HG02970 (cell line): ENCODE measurements around the gene ERC2.
"Not testable (repeated sequence)": the region's sequence is repeated elsewhere in the genome, so short reads cannot be mapped to it uniquely, and the experiment has no call there.

Experiments
- ATAC-seq: cut with Tn5 transposase; IDR thresholded peaks from one replicate; pipeline ENCODE4 v1.9.1; 2021; ENCODE audit warnings: mild to moderate bottlenecking, moderate library complexity, moderate number of reproducible peaks; ENCODE audit not compliant: unreplicated experiment, low FRiP score

ERC2 gene

GRCh38 chr3:55870594-55870993, 597.7 kb downstream of the ERC2 start:
- no peak for ATAC-seq

GRCh38 chr3:55868347-55868746, 599.9 kb downstream of the ERC2 start:
- ATAC-seq, result no peak

- ATAC-seq, result no peak
These were observed 605.2 kb downstream of the ERC2 start for GRCh38 chr3:55863028-55863427.

GRCh38 chr3:55860049-55860721, 608.1 kb downstream of the ERC2 start:
- ATAC-seq, result no peak

GRCh38 chr3:55859305-55859704, 609.0 kb downstream of the ERC2 start:
- ATAC-seq, result no peak

GRCh38 chr3:55858727-55859126, 609.5 kb downstream of the ERC2 start:
- ATAC-seq, result no peak

- ATAC-seq, result no peak
These were observed 610.0 kb downstream of the ERC2 start for GRCh38 chr3:55858302-55858701.

GRCh38 chr3:55857633-55858032, 610.6 kb downstream of the ERC2 start:
- ATAC-seq, result no peak

- no peak for ATAC-seq
These were observed 613.0 kb downstream of the ERC2 start for GRCh38 chr3:55855311-55855710.

- ATAC-seq, result no peak
These were observed 613.8 kb downstream of the ERC2 start for GRCh38 chr3:55854494-55854893.

- ATAC-seq, result no peak
These were observed 615.9 kb downstream of the ERC2 start for GRCh38 chr3:55852326-55852725.

GRCh38 chr3:55842204-55842603, 626.1 kb downstream of the ERC2 start:
- ATAC-seq, result no peak

GRCh38 chr3:55831876-55832275, 636.4 kb downstream of the ERC2 start:
- ATAC-seq, result not testable (repeated sequence)

- ATAC-seq, result no peak
These were observed 639.6 kb downstream of the ERC2 start for GRCh38 chr3:55828712-55829111.

GRCh38 chr3:55827786-55828185, 640.5 kb downstream of the ERC2 start:
- no peak for ATAC-seq

GRCh38 chr3:55826731-55827496, 641.4 kb downstream of the ERC2 start:
- ATAC-seq, result no peak

- ATAC-seq, result no peak
These were observed 642.2 kb downstream of the ERC2 start for GRCh38 chr3:55826097-55826496.

GRCh38 chr3:55824406-55824805, 643.9 kb downstream of the ERC2 start:
- no peak for ATAC-seq

- no peak for ATAC-seq
These were observed 644.4 kb downstream of the ERC2 start for GRCh38 chr3:55823829-55824228.

GRCh38 chr3:55823001-55823400, 645.3 kb downstream of the ERC2 start:
- no peak for ATAC-seq

GRCh38 chr3:55819005-55819404, 649.3 kb downstream of the ERC2 start:
- ATAC-seq, result no peak

GRCh38 chr3:55818485-55818884, 649.8 kb downstream of the ERC2 start:
- ATAC-seq, result no peak
